NCI-H510A (cell line): Measurements from ENCODE around the gene NT5C3A.
"Not testable (repeated sequence)": the region's sequence is repeated elsewhere in the genome, so short reads cannot be mapped to it uniquely, and the experiment has no call there.

Source experiments
- DNase-seq: peaks from one replicate; lab custom pipeline; 2025; lab: John Stamatoyannopoulos, UW

NT5C3A gene

GRCh38 chr7:32979902-32980301 lies 82.7 kb downstream of the NT5C3A start:
- not testable (repeated sequence) for DNase-seq

GRCh38 chr7:32979246-32979645 lies 83.3 kb downstream of the NT5C3A start:
- DNase-seq, result not testable (repeated sequence)

GRCh38 chr7:32977159-32977558 lies 85.4 kb downstream of the NT5C3A start:
- DNase-seq, result not testable (repeated sequence)

GRCh38 chr7:32971967-32972366 lies 90.6 kb downstream of the NT5C3A start:
- DNase-seq, result not testable (repeated sequence)

GRCh38 chr7:32967268-32967582 lies 95.4 kb downstream of the NT5C3A start:
- not testable (repeated sequence) for DNase-seq

GRCh38 chr7:32966489-32967267 lies 95.9 kb downstream of the NT5C3A start:
- not testable (repeated sequence) for DNase-seq

- not testable (repeated sequence) for DNase-seq
Measured at GRCh38 chr7:32964461-32965159, 98.0 kb downstream of the NT5C3A start.
